ENCODE results near the gene ANKRD6. TPM values are rescaled to one million over a fixed set of nuclear protein-coding genes. Genes with fewer than 3 reads are reported as not detected.

The ANKRD6 gene
- total RNA-seq, 1 experiment from 2014 or later: 20.5 TPM

DNA sequence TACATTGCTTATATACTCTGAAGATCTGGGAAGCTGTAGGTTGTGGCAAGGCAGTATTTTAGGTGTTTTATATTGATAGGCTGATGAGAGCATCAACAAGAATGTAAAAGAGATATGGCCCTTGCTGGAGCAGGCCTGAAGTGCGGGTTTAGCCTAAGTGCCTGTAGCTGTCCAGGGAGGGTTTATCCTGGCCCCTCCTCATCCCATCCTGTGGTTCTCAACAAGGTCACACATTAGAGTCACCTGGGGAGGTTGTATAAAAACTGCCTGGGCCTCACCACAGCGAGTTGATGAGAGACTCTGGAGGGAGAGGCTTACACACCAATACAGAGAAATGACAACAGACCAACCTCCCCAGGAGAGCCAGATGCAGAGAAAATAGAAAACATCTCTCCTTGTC, 157.2 kb downstream of the ANKRD6 start:
- Mint-ChIP-seq H3K9me3 (ENCODE audit: unreplicated experiment) (no peaks in the 10 kb centered on the region), H3K36me3 (ENCODE audit: insufficient read depth, unreplicated experiment) (no peaks in the 10 kb centered on the region), H3K4me3 (ENCODE audit: unreplicated experiment) (no peak overlapping the region), H3K27ac (ENCODE audit: unreplicated experiment) (no peak overlapping the region), H3K27me3 (ENCODE audit: insufficient read depth, unreplicated experiment) (no peaks in the 10 kb centered on the region), H3K4me1 (ENCODE audit: low read depth, unreplicated experiment) (no peaks in the 10 kb centered on the region)
- no peaks in the 10 kb centered on the region for H3K4me1 ChIP-seq
- intact Hi-C loops (cut with micrococcal nuclease; ENCODE audit: unreplicated experiment): no loop called here
- ChIA-PET CTCF (no interaction called here), POLR2A (interaction anchor here (0.5 kb wide), 1 partner anchor 163 kb away, joined by 3 read pairs; no protein-coding TSS in a partner anchor)
- no peaks in the 10 kb centered on the region for H3K9me3 ChIP-seq
- BruUV-seq (replicated peaks): no TSS peak
- no peak overlapping the region for H3K4me3 ChIP-seq (ENCODE audit: low read depth, low read length)
- TF ChIP-seq, protein P1, sequence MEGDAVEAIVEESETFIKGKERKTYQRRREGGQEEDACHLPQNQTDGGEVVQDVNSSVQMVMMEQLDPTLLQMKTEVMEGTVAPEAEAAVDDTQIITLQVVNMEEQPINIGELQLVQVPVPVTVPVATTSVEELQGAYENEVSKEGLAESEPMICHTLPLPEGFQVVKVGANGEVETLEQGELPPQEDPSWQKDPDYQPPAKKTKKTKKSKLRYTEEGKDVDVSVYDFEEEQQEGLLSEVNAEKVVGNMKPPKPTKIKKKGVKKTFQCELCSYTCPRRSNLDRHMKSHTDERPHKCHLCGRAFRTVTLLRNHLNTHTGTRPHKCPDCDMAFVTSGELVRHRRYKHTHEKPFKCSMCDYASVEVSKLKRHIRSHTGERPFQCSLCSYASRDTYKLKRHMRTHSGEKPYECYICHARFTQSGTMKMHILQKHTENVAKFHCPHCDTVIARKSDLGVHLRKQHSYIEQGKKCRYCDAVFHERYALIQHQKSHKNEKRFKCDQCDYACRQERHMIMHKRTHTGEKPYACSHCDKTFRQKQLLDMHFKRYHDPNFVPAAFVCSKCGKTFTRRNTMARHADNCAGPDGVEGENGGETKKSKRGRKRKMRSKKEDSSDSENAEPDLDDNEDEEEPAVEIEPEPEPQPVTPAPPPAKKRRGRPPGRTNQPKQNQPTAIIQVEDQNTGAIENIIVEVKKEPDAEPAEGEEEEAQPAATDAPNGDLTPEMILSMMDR (IDR thresholded peaks at IDR 0.05; ENCODE audit: insufficient read depth in 1 of 2, low read depth in 1 of 2, low read length in 1 of 2, severe bottlenecking in 1 of 2, unreplicated experiment in 1 of 2): no peak
- no peak for DNase-seq
- no peaks in the 10 kb centered on the region for H3K36me3 ChIP-seq (ENCODE audit: control insufficient read depth, insufficient read depth, low read length)
- no peaks in the 10 kb centered on the region for H3K27me3 ChIP-seq (replicated peaks; ENCODE audit: control insufficient read depth, insufficient read depth, low read length)

DNA sequence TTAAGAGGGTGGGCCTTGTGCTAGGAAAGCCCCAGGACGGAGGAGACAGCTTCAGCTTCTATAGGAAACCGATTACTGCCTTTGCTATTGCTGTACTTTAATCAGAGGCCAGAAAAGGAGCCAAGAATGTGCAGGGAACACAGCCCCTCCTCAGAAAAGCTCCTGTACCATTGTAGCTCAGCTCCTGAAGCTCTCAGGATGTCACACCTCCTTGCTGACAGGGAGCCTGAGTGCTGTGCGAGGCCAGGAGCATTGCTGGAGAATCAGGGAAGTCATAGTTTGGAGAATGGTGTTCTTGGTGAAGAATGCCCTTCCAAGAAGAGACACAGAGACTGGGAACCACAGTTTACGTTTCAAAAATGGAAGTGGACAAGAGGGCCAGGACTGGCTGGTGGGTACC, 158.8 kb downstream of the ANKRD6 start:
- Histone ChIP-seq H3K27me3 (replicated peaks; ENCODE audit: control insufficient read depth, insufficient read depth, low read length) (no peaks in the 10 kb centered on the region), H3K36me3 (ENCODE audit: control insufficient read depth, insufficient read depth, low read length) (no peaks in the 10 kb centered on the region), H3K9me3 (no peaks in the 10 kb centered on the region), H3K4me3 (ENCODE audit: low read depth, low read length) (no peak overlapping the region), H3K4me1 (no peaks in the 10 kb centered on the region)
- TF ChIP-seq, protein P1 (IDR thresholded peaks at IDR 0.05; ENCODE audit: insufficient read depth in 1 of 2, low read depth in 1 of 2, low read length in 1 of 2, severe bottlenecking in 1 of 2, unreplicated experiment in 1 of 2): no peak
- no peak overlapping the region for H3K4me3 Mint-ChIP-seq (ENCODE audit: unreplicated experiment)
- ChIA-PET POLR2A (no interaction called here), CTCF (no interaction called here)
- H3K9me3 Mint-ChIP-seq (ENCODE audit: unreplicated experiment): no peaks in the 10 kb centered on the region
- intact Hi-C loops (cut with micrococcal nuclease; ENCODE audit: unreplicated experiment): no loop called here
- no TSS peak for BruUV-seq (replicated peaks)
- no peaks in the 10 kb centered on the region for H3K36me3 Mint-ChIP-seq (ENCODE audit: insufficient read depth, unreplicated experiment)
- no peak overlapping the region for H3K27ac Mint-ChIP-seq (ENCODE audit: unreplicated experiment)
- H3K4me1 Mint-ChIP-seq (ENCODE audit: low read depth, unreplicated experiment): no peaks in the 10 kb centered on the region
- H3K27me3 Mint-ChIP-seq (ENCODE audit: insufficient read depth, unreplicated experiment): no peaks in the 10 kb centered on the region
- DNase-seq: no peak

DNA sequence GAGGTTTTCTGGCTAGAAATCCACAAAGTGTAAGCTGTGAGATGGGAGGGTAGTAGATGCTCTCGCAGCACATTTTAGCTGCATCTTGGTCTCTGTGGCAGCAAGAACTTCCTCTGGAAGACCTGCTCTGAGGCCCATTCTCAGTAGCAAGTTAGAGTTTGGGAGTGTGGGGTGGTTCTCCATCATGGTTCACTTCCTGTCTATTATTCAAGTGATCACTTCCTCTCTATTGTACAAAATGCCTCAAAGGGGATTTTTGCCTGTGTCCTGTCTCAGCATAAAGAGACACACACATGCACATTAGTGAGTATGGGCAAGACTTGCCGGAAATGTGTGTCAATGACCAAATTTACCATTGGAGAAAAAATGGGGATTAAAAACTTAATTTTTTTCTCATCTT, 163.1 kb downstream of the ANKRD6 start:
- intact Hi-C loops (cut with micrococcal nuclease; ENCODE audit: unreplicated experiment): loop anchor here (5.0 kb wide), 2 partner anchors 69 to 94 kb away; no protein-coding TSS in a partner anchor
- H3K4me1 ChIP-seq: peaks cover 4% of the 10 kb centered on the region; the same call in 1 of the 2 replicates

More for the DNA sequence above, 163.1 kb downstream of the ANKRD6 start:
- no peaks in the 10 kb centered on the region for H3K36me3 ChIP-seq (ENCODE audit: control insufficient read depth, insufficient read depth, low read length)
- H3K27me3 Mint-ChIP-seq (ENCODE audit: insufficient read depth, unreplicated experiment): no peaks in the 10 kb centered on the region
- BruUV-seq (replicated peaks): no TSS peak
- H3K4me3 ChIP-seq (ENCODE audit: low read depth, low read length): no peak overlapping the region
- no peaks in the 10 kb centered on the region for H3K27me3 ChIP-seq (replicated peaks; ENCODE audit: control insufficient read depth, insufficient read depth, low read length)
- ChIA-PET POLR2A (no interaction called here), CTCF (no interaction called here)
- TF ChIP-seq, protein P1 (IDR thresholded peaks at IDR 0.05; ENCODE audit: insufficient read depth in 1 of 2, low read depth in 1 of 2, low read length in 1 of 2, severe bottlenecking in 1 of 2, unreplicated experiment in 1 of 2): no peak
- no peak for DNase-seq
- H3K36me3 Mint-ChIP-seq (ENCODE audit: insufficient read depth, unreplicated experiment): no peaks in the 10 kb centered on the region
- H3K9me3 ChIP-seq: no peaks in the 10 kb centered on the region
- H3K27ac Mint-ChIP-seq (ENCODE audit: unreplicated experiment): no peak overlapping the region
- H3K9me3 Mint-ChIP-seq (ENCODE audit: unreplicated experiment): peaks cover 6% of the 10 kb centered on the region
- no peak overlapping the region for H3K4me3 Mint-ChIP-seq (ENCODE audit: unreplicated experiment)
- H3K4me1 Mint-ChIP-seq (ENCODE audit: low read depth, unreplicated experiment): peaks cover 6% of the 10 kb centered on the region

Measured in Caco-2 (cell line).